ENCODE data around the gene OMG.
"Not testable (repeated sequence)": the region's sequence is repeated elsewhere in the genome, so short reads cannot be mapped to it uniquely, and the experiment has no call there.

OMG gene

DNA sequence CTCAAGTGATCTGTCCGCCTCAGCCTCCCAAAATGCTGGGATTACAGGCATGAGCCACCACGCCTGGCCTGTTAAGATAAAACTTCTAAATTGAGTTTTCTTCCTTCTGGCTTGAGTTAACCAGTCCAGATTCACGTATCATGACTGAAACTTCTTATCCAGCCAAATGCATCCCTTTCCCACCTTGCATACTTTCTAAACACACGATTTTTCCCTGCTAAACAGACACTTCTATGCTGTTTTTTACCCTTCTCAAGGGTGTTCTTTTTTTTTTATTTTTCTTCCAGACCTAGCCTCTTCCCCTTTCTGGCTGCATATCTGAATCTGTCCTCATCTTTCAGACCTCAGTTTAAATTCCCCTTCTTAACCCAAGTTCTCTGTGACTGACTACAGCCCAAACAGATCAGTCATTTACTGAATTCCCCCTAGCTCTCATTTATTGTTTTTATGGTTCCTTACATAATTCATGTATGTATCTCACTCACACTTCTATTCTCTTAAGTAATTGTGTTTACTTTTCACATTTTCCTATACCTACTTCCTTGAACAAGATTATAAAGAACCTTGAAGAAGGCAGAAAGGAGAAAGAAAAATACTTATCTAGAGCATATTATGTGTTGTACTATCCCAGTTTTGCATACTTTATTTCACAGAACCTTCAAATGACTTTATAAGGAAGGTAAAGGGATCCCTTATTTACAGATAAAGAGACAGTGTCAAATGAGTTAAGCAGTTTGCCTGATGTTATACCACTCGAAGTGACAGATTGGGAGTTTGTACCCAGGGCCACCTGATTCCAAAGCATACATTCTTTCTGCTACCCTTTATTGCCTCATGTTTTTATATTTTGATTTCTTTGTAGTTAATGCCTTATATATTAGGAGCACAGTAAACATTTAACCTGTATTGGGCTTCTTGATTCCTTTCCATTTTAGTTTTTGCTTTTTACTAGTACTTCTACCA lies 11.6 kb upstream of the OMG start:
- no peak for DNase-seq (ENCODE audit: low read depth in 2 of 2)

DNA sequence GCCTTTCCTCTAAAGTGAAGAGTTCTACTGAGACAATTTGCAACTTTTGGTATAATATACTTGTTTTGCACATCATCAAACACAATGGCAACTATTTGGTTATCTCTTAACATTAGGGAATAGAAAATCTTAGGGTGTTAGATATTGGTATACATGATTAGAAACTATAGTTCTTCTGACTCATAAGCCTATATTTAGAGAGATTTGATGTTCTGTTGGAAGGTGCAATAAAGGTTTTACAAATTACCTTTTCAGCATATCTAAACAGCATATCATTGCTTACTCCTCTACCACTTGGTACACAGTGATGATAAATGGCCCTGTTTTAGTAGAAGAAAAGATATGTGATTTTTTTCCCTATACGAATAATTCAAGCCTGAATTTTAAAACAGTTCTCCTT lies 10.6 kb upstream of the OMG start:
- DNase-seq (ENCODE audit: low read depth in 2 of 2), result no peak

DNA sequence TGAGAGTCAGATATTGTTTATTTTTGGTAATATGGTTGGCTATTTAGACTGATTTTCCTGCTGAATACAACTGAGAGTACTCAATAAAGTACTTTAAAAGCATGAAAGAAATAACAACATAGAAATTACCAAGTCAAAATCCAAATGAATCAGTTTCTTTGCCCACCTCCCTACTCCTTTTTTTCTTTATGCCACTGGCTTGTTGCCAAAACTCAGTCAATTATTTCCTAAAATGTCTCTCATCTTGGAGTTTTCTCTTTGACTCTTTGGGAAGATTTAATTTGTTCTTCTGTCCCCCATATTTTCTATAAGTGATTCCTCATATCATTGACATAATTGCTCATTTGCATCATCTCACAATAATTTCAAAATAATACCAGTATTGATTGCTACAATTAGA lies 2.6 kb upstream of the OMG start:
- DNase-seq (ENCODE audit: low read depth in 2 of 2), result no peak

DNA sequence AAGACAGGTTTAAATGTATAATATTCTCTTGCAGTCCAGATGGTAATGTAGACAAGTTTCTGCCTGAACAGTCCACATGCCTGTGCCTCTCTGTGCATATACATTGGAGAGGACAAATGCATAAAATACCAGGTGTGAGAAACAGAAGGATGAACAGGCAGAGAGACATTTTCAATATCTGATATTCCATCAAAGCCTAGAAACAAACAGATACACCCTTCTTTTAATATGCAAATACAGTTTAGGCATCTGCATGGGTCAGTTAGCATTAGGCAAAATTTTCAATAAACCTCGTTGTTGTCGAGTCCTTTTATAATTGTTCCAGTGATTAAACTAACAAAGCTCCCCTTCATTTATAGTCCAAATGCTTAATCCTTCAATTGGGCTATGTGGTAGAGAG lies 897 bp downstream of the OMG start:
- DNase-seq (ENCODE audit: low read depth in 2 of 2), result no peak

- DNase-seq (ENCODE audit: low read depth in 2 of 2), result no peak
Measured at GRCh38 chr17:31295489-31295871, 1.6 kb downstream of the OMG start.

- DNase-seq (ENCODE audit: low read depth in 2 of 2), result no peak
Measured at GRCh38 chr17:31294820-31295488, 2.1 kb downstream of the OMG start.

- no peak for DNase-seq (ENCODE audit: low read depth in 2 of 2)
Measured at GRCh38 chr17:31294231-31294630, 2.8 kb downstream of the OMG start.

DNA sequence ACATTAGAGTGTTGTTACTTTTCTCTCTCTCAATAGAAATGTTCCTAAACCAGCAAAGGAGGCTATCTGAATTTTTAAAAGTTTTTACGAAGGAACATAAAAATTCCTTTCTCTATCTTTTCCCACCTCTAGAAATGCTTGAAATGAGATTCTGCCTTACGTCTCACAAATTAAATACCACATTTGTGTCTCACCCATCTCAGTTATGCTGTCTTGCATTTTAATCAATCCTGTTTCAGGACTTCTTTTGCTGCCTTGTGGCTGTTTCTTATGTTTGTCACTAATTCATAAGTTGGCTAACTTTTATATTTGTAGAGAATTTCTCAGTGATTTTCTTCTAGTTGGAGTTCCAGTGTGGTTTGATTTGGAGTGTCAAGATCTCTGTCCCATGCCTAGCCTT lies 3.5 kb downstream of the OMG start:
- DNase-seq (ENCODE audit: low read depth in 2 of 2), result no peak

- DNase-seq (ENCODE audit: low read depth in 2 of 2), result no peak
Measured at GRCh38 chr17:31291820-31292219, 5.2 kb downstream of the OMG start.

- DNase-seq (ENCODE audit: low read depth in 2 of 2), result no peak
Measured at GRCh38 chr17:31289790-31290189, 7.2 kb downstream of the OMG start.

DNA sequence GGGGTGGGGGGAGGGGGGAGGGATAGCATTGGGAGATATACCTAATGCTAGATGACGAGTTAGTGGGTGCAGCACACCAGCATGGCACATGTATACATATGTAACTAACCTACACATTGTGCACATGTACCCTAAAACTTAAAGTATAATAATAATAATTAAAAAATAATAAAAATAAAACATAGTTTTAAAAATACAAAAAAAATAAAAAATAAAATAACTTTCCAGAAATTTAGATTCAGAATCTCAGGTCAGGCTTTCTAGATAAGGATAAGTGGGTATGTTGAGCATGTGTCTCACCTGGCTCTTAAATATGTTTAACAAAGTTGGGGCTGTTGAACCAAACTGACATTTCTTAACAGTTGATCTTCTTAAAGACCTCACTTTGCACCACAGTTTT lies 9.1 kb downstream of the OMG start:
- DNase-seq (ENCODE audit: low read depth in 2 of 2), result not testable (repeated sequence)

DNA sequence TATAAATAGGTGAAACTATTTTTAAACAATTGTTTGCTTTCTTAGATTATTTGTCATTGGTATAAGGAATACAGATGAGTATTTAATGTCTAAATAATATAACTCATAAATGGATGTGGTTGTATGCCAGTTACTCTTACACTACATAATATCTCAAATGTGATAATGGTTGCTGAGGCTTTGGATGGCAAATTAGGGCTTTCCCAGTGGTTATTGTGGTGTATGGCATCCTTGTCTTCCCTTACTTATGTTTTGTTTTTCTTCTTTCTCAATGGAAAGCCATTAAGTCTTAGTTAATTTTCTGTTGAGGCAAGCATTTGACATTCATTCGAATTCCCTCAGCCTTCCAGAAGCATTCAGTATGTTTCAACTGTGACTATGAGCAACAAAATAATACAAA lies 10.5 kb downstream of the OMG start:
- DNase-seq (ENCODE audit: low read depth in 2 of 2), result no peak

DNA sequence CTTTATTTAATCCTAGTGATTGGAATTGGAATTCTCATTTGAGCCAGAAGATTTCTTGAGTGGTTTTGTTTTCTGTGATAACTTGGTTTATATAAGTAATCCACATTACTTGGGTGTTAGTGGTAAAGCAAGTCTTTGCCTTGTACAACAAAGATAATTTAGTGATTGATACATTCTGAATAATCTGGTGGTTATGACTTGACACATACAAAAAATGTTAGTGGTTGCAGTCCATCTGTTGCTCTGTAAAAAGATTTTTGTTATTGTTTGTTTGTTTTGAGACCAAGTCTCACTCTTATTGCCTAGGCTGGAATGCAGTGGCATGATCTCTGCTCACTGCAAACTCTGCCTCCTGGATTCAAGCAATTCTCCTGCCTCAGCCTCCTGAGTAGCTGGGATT lies 13.2 kb downstream of the OMG start:
- DNase-seq (ENCODE audit: low read depth in 2 of 2), result no peak

- no peak for DNase-seq (ENCODE audit: low read depth in 2 of 2)
Measured at GRCh38 chr17:31281061-31281460, 16.0 kb downstream of the OMG start.

DNA sequence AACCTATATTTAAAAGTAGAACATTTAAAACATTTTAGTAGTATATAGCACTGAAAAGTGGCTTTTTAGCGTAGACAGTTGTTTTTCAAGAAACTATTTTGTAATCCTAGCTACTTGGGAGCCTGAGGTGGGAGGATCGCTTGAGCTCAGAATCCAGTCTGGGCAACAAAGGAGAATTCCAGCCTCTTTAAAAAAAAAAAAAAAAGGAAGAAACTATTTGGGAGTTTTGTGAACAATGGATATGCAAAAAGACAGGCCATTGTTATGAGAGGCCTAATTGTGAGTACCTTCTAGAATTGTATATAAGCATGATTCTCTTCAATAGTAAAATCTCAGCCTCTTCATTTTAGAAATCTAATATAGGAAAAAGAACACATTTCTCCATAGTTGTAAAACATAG lies 17.6 kb downstream of the OMG start:
- DNase-seq (ENCODE audit: low read depth in 2 of 2), result no peak

- no peak for DNase-seq (ENCODE audit: low read depth in 2 of 2)
Measured at GRCh38 chr17:31275116-31275515, 21.9 kb downstream of the OMG start.

GRCh38 chr17:31274252-31274651 lies 22.8 kb downstream of the OMG start:
- no peak for DNase-seq (ENCODE audit: low read depth in 2 of 2)

DNA sequence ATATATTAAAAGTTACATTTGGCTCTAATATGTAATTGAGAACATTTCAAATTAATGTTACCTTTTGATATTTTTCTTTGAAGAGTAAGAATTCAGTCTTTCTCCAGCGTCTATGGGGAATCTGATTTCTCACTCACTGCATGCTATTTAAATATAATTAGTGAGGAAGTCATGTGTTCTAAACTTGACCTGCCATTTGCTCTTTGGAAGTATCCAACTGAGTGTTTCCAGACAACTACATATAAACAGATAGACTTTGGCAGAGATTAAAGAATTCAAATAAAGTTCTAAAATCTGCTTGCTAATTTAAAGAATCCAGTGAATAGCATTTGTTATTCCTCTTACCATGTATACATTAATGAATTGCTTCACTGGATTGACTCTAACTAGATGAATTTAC lies 23.5 kb downstream of the OMG start:
- no peak for DNase-seq (ENCODE audit: low read depth in 2 of 2)

DNA sequence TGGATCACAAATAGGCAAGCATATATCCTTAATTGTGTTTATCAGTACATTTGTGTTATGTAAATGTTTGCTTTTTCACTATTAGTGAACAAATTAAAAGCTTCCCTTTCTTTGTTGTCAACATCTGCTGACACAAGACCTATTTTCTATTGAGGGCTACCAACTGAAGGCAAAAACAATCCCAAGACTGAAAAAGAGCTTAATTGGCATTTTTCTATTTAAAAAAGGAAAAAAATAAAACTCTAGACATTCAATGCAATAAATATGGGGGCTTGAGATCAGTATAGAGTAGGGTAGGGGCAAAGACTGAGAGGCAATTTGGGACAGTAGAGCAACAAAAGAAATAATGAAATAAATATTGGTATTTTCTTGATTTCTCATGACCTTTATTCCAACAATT lies 24.2 kb downstream of the OMG start:
- no peak for DNase-seq (ENCODE audit: low read depth in 2 of 2)

GRCh38 chr17:31272236-31272635 lies 24.8 kb downstream of the OMG start:
- DNase-seq (ENCODE audit: low read depth in 2 of 2), result no peak

DNA sequence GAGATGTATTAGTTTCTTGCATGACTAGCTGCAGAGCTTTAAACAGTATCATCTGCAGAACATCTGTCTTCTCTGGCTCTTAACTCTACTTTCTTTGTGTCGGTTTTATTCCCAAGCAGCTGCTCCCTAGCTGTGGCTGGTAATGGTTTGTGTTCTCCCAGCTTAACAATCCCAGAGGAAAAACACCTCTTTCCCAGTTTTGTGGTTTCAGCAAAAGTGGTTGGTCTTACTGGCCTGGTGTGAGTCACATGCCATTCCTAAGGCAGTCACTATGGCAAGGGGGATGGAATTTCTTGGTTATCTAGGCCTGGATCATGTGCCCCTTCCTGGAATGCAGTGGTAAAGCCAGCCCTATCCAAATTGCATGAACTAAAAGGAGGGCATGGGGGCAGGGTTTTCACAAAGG lies 27.5 kb downstream of the OMG start:
- DNase-seq (ENCODE audit: low read depth in 2 of 2), result no peak

DNA sequence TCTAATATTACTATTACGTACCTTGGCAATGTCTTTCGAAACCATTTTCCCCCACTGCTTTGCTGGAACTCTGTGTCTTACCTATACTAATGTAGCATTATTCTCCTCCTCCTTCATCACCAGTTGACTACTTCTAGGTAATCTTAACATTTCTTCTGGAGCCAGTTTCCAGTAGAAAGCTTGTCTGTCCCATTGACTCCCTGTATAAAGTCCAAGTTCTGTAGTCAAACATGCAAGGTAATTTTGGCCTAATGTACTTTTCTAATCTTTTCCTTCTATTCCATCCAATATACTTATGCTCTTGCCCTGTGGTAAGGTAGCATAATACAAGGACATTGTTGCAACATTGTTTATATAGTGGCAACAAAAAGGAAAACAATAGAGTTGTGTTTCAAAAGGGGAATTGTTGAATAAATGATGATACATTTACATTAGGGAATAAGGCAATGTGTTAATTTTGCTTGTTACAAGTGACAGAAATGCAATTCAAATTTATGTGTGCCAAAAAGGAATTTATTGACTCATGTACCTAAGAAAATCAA lies 27.9 kb downstream of the OMG start:
- DNase-seq (ENCODE audit: low read depth in 2 of 2), result no peak

GRCh38 chr17:31266042-31266441 lies 31.0 kb downstream of the OMG start:
- DNase-seq (ENCODE audit: low read depth in 2 of 2), result no peak

All from activated CD4-positive, alpha-beta T cell treated with anti-CD3 and anti-CD28 coated beads for 24 hours (primary cell).